Loucy (cell line): Measurements from ENCODE around the gene SNTB2.

ENCODE experiments used
- CTCF ChIP-seq: fragments of 200-600 bp; sonication (generic); conservative IDR thresholded peaks from 2 replicates; pipeline ENCODE4 v1.5.1; 2014; ENCODE audit warnings: mild to moderate bottlenecking, antibody characterized with exemption, low read length
- EZH2phosphoT487 ChIP-seq: fragments of 200-600 bp; IDR thresholded peaks from 2 replicates; pipeline ENCODE4 v1.6.1; 2018; ENCODE audit warnings: antibody characterized with exemption, mild to moderate bottlenecking, moderate library complexity, borderline replicate concordance

GRCh38 chr16:69306031-69306430 is 119.1 kb downstream of the SNTB2 start:
- TF ChIP-seq CTCF (no peak), EZH2phosphoT487 (no peak)
